ENCODE results near the gene LLGL2. TPM values are rescaled to one million over a fixed set of nuclear protein-coding genes. Genes with fewer than 3 reads are reported as not detected.
"Not testable (repeated sequence)": the region's sequence is repeated elsewhere in the genome, so short reads cannot be mapped to it uniquely, and the experiment has no call there.

LLGL2 gene
- polyA plus RNA-seq, 1 donor, result 149 TPM

DNA sequence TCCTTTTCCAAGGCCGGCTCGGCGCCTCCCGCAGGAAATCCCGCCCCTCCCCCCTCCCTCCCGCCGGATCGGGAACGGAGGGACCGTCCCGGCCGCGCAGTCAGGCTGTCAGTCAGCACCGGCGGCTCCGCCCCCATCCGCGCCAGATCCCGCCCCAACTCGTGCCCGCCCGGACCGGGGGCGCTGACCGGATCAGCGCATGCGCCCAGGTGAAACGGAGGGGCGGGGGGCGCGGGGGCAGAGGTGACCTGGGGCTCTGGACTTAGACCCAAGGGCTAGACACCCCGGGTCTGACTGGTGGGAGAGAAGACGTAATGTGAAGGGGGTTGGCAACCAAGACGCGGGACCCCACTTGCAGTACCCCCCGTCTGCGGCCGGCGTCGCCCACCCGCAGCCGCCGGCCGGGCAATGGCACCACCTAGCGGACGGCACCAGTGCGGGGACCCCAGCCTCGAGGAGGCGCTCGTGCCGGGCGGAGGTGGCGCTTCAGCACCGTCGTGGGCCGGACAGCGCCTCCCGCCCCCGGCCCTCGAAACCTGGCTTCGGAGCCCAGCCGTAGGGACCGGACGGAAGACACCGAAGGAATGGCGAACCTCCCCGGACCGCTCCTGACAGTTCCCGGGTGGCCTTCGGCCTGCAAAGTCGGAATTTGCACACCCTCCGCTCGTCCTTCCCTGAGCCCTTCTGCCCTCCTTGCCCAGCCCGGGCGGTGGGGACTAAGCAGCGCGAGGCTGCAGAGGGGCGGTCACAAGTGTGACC is 9.8 kb upstream of the LLGL2 start, which contains the start of gene CASKIN2:
Gene CASKIN2 (minus strand): TSS at position 42 of the 759 bp plus-strand sequence. CDS start 1,733 bp downstream, outside the sequence.
- H3K9me3 ChIP-seq (ENCODE audit: control insufficient read depth, low read depth, low read length), result no peaks in the 10 kb centered on the region
- peak; percentile 94 to 95 for DNase-seq
- H3K27ac ChIP-seq (ENCODE audit: low read length), result peak within 1 kb of the TSS; percentile 81
- peak within 1 kb of the TSS; percentile 91 for H3K4me3 ChIP-seq (ENCODE audit: low read length)
- H3K27me3 ChIP-seq (ENCODE audit: control insufficient read depth, insufficient read depth, low read length), result no peaks in the 10 kb centered on the region
- peaks cover 38% of the 10 kb centered on the region for H3K36me3 ChIP-seq (ENCODE audit: control insufficient read depth, insufficient read depth, low read length)
- peaks cover 59% of the 10 kb centered on the region for H3K4me1 ChIP-seq (ENCODE audit: control insufficient read depth, insufficient read depth, low read length)
- no CpG with 5 or more reads among the region's 78 CpGs for WGBS (ENCODE audit: insufficient coverage, low lambda C conversion rate)

DNA sequence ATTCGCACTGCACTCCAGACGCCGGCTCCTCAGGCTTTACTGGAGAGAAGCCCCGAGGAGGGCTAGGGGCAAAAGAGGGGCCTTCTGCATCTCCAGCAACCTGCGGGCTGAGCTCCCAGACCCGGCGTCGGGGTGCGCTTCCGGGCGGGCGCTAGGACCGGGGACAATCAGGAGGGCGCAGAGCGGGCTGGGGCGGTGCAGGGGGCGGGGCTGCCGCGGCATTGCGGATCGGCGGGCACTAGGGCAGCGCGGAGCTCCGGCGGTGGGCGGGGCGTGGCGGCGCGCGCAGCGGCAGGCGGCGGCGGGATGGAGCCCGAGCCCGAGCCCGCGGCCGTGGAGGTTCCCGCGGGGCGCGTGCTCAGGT is 9.3 kb upstream of the LLGL2 start, which contains the start of gene TSEN54:
Gene TSEN54 (plus strand): TSS at position 274 of the 364 bp plus-strand sequence. CDS start 33 bp downstream, at position 307.
- H3K9me3 ChIP-seq (ENCODE audit: control insufficient read depth, low read depth, low read length), result no peaks in the 10 kb centered on the region
- H3K4me1 ChIP-seq (ENCODE audit: control insufficient read depth, insufficient read depth, low read length), result peaks cover 54% of the 10 kb centered on the region
- peaks cover 39% of the 10 kb centered on the region for H3K36me3 ChIP-seq (ENCODE audit: control insufficient read depth, insufficient read depth, low read length)
- H3K27me3 ChIP-seq (ENCODE audit: control insufficient read depth, insufficient read depth, low read length), result no peaks in the 10 kb centered on the region
- H3K27ac ChIP-seq (ENCODE audit: low read length), result peak within 1 kb of the TSS; percentile 86
- peak; percentile 91 to 96 for DNase-seq
- no CpG with 5 or more reads among the region's 45 CpGs for WGBS (ENCODE audit: insufficient coverage, low lambda C conversion rate)
- H3K4me3 ChIP-seq (ENCODE audit: low read length), result peak within 1 kb of the TSS; percentile 91

DNA sequence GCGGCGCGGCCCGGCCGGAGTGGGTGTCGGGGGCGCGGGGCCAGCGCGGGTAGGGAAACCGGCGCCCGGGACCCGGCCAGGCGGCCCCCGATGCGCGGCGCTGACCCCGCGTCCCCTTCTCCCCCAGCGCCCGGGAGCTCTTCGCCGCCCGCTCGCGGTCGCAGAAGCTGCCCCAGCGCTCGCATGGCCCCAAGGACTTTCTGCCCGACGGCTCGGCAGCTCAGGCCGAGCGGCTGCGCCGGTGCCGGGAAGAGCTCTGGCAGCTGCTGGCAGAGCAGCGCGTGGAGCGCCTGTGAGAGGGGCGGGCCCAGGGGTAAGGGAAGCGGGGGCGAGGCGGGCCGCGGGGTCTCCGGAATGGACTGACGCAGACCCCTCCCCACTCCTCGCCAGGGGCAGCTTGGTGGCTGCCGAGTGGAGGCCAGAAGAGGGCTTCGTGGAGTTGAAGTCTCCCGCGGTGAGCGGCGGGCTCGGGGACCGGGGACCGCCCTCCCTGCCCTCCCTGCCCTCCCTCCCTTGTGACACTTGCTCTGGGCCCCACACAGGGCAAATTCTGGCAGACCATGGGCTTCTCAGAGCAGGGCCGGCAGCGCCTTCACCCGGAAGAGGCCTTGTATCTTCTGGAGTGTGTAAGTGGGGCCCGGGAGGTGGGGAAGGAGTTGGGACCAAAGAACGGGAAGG is 8.7 kb upstream of the LLGL2 start:
- DNase-seq, result peak; percentile 71 to 83
- Histone ChIP-seq H3K4me3 (ENCODE audit: low read length) (peak overlapping the region; percentile 80), H3K4me1 (ENCODE audit: control insufficient read depth, insufficient read depth, low read length) (peaks cover 48% of the 10 kb centered on the region), H3K27me3 (ENCODE audit: control insufficient read depth, insufficient read depth, low read length) (no peaks in the 10 kb centered on the region), H3K27ac (ENCODE audit: low read length) (peak overlapping the region; percentile 86), H3K9me3 (ENCODE audit: control insufficient read depth, low read depth, low read length) (no peaks in the 10 kb centered on the region), H3K36me3 (ENCODE audit: control insufficient read depth, insufficient read depth, low read length) (peaks cover 42% of the 10 kb centered on the region)
- no CpG with 5 or more reads among the region's 65 CpGs for WGBS (ENCODE audit: insufficient coverage, low lambda C conversion rate)

DNA sequence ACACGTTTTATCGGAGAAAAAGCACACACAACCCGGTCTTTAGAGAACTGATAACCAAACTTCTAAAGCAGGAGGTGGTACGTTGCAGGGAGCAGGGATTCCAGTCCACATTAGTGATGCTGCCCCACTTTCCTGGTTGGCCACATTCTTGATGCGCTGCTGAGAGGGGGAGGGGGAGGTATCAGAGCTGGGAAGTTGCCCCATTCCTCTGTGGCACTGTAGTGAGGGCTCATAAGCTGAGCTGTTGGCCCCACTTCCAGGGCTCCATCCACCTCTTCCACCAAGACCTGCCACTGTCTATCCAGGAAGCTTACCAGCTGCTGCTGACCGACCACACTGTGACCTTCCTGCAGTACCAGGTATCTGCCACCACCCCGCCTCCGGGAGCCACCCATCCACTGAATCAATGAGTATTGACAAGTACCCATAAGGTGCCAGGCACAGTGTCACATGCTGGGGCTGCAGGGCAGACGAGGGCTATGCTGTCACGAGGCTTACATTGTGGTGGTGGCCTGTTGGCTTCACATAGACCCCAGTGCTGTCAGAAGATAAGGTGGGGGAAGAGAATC is 8.1 kb upstream of the LLGL2 start:
- peaks cover 42% of the 10 kb centered on the region for H3K36me3 ChIP-seq (ENCODE audit: control insufficient read depth, insufficient read depth, low read length)
- H3K9me3 ChIP-seq (ENCODE audit: control insufficient read depth, low read depth, low read length), result no peaks in the 10 kb centered on the region
- H3K4me1 ChIP-seq (ENCODE audit: control insufficient read depth, insufficient read depth, low read length), result peaks cover 42% of the 10 kb centered on the region
- no peak for DNase-seq
- H3K27ac ChIP-seq (ENCODE audit: low read length), result peak overlapping the region; percentile 86
- H3K27me3 ChIP-seq (ENCODE audit: control insufficient read depth, insufficient read depth, low read length), result no peaks in the 10 kb centered on the region
- H3K4me3 ChIP-seq (ENCODE audit: low read length), result peak overlapping the region; percentile 80
- no CpG with 5 or more reads among the region's 10 CpGs for WGBS (ENCODE audit: insufficient coverage, low lambda C conversion rate)

DNA sequence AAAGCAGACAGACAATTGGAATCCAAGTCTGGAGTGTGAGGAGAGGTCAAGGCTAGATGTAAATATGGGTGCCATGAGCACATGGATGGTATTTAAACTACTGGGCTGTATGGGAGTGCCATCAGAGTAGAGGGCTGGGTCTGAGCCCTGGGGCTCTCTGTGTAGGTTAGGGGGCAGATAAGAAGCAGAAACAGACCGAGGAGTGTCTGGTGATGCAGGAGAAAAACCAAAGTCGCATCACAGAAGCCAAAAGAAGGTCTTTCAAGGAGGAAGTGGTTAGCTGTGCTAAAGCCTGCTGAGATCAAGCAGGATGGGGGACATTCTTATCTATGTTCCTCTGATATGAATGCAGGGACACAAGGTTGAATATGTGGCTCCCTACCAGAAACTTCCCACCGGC is 7.3 kb upstream of the LLGL2 start:
- Histone ChIP-seq H3K4me1 (ENCODE audit: control insufficient read depth, insufficient read depth, low read length) (peaks cover 34% of the 10 kb centered on the region), H3K27me3 (ENCODE audit: control insufficient read depth, insufficient read depth, low read length) (no peaks in the 10 kb centered on the region), H3K4me3 (ENCODE audit: low read length) (no peak overlapping the region), H3K9me3 (ENCODE audit: control insufficient read depth, low read depth, low read length) (no peaks in the 10 kb centered on the region), H3K27ac (ENCODE audit: low read length) (no peak overlapping the region), H3K36me3 (ENCODE audit: control insufficient read depth, insufficient read depth, low read length) (peaks cover 47% of the 10 kb centered on the region)
- no peak for DNase-seq
- 100% methylated on average over 1 of the region's 3 CpGs for WGBS (ENCODE audit: insufficient coverage, low lambda C conversion rate)

DNA sequence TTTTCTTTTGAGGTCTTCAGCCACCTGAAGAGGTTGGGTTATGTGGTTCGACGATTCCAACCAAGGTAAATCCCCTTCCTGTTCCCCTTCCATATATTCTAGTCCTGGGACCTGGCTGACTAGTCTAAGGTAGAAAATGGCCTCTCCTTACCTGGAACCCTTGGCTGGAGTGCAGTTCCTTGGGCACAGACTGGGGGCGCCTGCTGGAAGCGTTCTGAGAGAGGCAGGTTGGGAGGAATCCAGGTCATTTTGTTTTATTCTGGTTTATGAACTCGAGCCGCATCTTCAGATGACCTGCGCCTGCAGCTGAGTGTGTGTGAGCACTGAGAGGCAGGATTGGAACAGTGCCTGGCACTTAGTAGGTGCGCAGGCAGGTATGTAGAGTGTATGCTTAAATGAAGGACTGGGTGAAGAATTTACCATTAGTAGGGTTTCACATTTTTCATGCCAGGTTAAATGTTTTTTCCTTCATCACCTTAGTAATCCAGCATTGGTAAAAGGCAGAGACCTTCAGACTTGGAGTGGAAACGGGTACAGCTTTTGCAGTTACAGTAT is 6.4 kb upstream of the LLGL2 start:
- 100% methylated on average over 1 of the region's 9 CpGs for WGBS (ENCODE audit: insufficient coverage, low lambda C conversion rate)
- peaks cover 27% of the 10 kb centered on the region for H3K4me1 ChIP-seq (ENCODE audit: control insufficient read depth, insufficient read depth, low read length)
- no peak overlapping the region for H3K27ac ChIP-seq (ENCODE audit: low read length)
- H3K4me3 ChIP-seq (ENCODE audit: low read length), result no peak overlapping the region
- DNase-seq, result no peak
- H3K9me3 ChIP-seq (ENCODE audit: control insufficient read depth, low read depth, low read length), result no peaks in the 10 kb centered on the region
- no peaks in the 10 kb centered on the region for H3K27me3 ChIP-seq (ENCODE audit: control insufficient read depth, insufficient read depth, low read length)
- peaks cover 51% of the 10 kb centered on the region for H3K36me3 ChIP-seq (ENCODE audit: control insufficient read depth, insufficient read depth, low read length)

DNA sequence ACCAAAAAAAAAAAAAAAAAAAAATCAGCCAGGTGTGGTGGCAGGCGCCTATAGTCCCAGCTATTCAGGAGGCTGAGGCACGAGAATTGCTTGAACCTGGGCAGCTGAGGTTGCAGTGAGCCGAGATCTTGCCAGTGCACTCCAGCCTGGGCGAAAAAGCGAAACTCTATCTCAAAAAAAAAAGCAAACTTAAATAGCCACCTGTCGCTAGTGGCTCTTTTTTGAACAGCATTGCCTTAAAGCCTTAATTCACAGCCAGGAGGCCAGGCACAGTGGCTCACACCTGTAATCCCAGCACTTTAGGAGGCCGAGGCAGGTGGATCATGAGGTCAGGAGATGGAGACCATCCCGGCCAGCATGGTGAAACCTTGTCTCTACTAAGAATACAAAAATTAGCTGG is 5.1 kb upstream of the LLGL2 start:
- H3K9me3 ChIP-seq (ENCODE audit: control insufficient read depth, low read depth, low read length); H3K4me3 ChIP-seq (ENCODE audit: low read length); H3K27ac ChIP-seq (ENCODE audit: low read length); H3K27me3 ChIP-seq (ENCODE audit: control insufficient read depth, insufficient read depth, low read length); DNase-seq: not testable (repeated sequence)
- H3K4me1 ChIP-seq (ENCODE audit: control insufficient read depth, insufficient read depth, low read length), result peaks cover 28% of the 10 kb centered on the region
- WGBS (ENCODE audit: insufficient coverage, low lambda C conversion rate), result 100% methylated on average over 1 of the region's 8 CpGs
- peaks cover 55% of the 10 kb centered on the region for H3K36me3 ChIP-seq (ENCODE audit: control insufficient read depth, insufficient read depth, low read length)

DNA sequence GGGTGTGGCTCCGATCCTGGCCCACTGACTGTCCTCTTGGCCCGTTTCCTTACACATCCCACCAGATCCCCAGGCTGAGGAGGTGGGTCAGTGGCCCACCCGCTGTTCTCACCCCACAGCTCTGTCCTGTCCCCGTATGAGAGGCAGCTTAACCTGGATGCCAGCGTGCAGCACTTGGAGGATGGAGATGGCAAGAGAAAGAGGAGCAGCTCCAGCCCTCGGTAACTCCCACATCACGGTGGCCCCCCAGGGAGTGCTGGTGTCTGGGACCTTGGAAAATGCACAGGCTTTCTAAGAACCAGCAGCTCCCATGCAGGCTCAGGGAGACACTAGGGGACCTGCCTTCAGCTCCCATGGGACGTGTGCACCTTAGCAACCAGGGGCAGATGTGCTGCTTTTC is 4.2 kb upstream of the LLGL2 start:
- no peak for DNase-seq
- Histone ChIP-seq H3K4me3 (ENCODE audit: low read length) (no peak overlapping the region), H3K27ac (ENCODE audit: low read length) (no peak overlapping the region), H3K27me3 (ENCODE audit: control insufficient read depth, insufficient read depth, low read length) (peaks cover 1% of the 10 kb centered on the region), H3K9me3 (ENCODE audit: control insufficient read depth, low read depth, low read length) (no peaks in the 10 kb centered on the region), H3K36me3 (ENCODE audit: control insufficient read depth, insufficient read depth, low read length) (peaks cover 55% of the 10 kb centered on the region), H3K4me1 (ENCODE audit: control insufficient read depth, insufficient read depth, low read length) (peaks cover 28% of the 10 kb centered on the region)
- no CpG with 5 or more reads among the region's 8 CpGs for WGBS (ENCODE audit: insufficient coverage, low lambda C conversion rate)

DNA sequence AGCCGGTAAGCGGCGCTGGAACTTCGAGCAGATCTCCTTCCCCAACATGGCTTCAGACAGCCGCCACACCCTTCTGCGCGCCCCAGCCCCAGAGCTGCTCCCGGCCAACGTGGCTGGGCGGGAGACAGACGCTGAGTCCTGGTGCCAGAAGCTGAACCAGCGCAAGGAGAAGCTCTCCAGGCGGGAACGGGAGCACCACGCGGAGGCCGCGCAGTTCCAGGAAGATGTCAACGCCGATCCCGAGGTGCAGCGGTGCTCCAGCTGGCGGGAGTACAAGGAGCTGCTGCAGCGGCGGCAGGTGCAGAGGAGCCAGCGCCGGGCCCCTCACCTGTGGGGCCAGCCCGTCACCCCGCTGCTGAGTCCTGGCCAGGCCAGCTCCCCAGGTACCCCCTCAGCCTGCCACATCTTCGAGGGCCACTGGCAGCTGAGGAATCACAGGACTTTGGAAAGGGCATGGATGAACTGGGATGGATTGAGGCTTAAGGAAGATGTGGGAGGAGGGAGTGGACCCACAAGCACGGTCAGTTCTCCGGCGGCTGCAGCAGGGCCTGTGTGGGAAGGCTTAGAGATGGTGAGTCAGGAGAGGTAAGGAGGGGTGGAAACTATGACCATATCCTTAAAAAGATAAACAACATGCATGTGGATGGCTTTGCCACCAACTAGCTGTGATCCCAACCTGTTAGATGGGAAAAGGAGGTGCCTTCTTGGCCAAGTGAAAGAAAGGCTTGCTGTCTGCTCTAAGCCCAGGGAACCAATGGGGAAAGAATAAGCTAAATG is 3.4 kb upstream of the LLGL2 start:
- no peaks in the 10 kb centered on the region for H3K9me3 ChIP-seq (ENCODE audit: control insufficient read depth, low read depth, low read length)
- peaks cover 2% of the 10 kb centered on the region for H3K27me3 ChIP-seq (ENCODE audit: control insufficient read depth, insufficient read depth, low read length)
- no peak overlapping the region for H3K27ac ChIP-seq (ENCODE audit: low read length)
- no peak for DNase-seq
- H3K4me1 ChIP-seq (ENCODE audit: control insufficient read depth, insufficient read depth, low read length), result peaks cover 31% of the 10 kb centered on the region
- no CpG with 5 or more reads among the region's 33 CpGs for WGBS (ENCODE audit: insufficient coverage, low lambda C conversion rate)
- no peak overlapping the region for H3K4me3 ChIP-seq (ENCODE audit: low read length)
- H3K36me3 ChIP-seq (ENCODE audit: control insufficient read depth, insufficient read depth, low read length), result peaks cover 55% of the 10 kb centered on the region

DNA sequence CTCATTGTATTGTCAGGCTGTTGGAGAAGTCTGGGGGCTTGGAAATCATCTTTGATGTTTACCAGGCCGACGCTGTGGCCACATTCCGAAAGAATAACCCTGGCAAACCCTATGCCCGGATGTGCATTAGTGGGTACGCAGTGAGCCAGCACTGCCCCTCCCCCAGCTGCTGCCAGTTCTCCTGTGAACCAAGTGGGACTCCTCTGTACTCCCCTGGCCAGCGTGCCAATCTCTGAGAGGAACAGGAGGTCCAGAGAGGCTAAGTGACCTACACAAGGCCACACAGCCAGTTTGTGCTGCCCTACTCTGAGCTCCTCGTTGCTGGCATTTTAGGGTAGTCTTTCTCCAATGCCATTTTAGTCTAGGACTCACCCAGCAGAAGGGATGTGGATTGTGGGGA is 1.9 kb upstream of the LLGL2 start:
- WGBS (ENCODE audit: insufficient coverage, low lambda C conversion rate), result no CpG with 5 or more reads among the region's 7 CpGs
- no peak for DNase-seq
- H3K27me3 ChIP-seq (ENCODE audit: control insufficient read depth, insufficient read depth, low read length), result peaks cover 2% of the 10 kb centered on the region
- H3K4me3 ChIP-seq (ENCODE audit: low read length), result no peak overlapping the region
- no peaks in the 10 kb centered on the region for H3K9me3 ChIP-seq (ENCODE audit: control insufficient read depth, low read depth, low read length)
- H3K36me3 ChIP-seq (ENCODE audit: control insufficient read depth, insufficient read depth, low read length), result peaks cover 49% of the 10 kb centered on the region
- H3K4me1 ChIP-seq (ENCODE audit: control insufficient read depth, insufficient read depth, low read length), result peaks cover 24% of the 10 kb centered on the region
- H3K27ac ChIP-seq (ENCODE audit: low read length), result no peak overlapping the region

All from large intestine (tissue), 3 donors.